Subcutaneous abdominal adipose tissue (tissue), 5 donors: ENCODE data around the gene EFCAB6.

ENCODE experiments used
- H3K27ac ChIP-seq: one replicate; pipeline ENCODE4 v1.7.0; 2013; ENCODE audit warnings: low read depth, mild to moderate bottlenecking, inconsistent platforms, low read length, moderate library complexity
- H3K27me3 ChIP-seq, 5 donors: one replicate each; pipeline ENCODE4 v1.7.0; 2013; ENCODE audit warnings: low read length in 5 of 5, inconsistent platforms in 1 of 5; ENCODE audit not compliant: control insufficient read depth in 5 of 5, insufficient read depth in 4 of 5
- H3K36me3 ChIP-seq, 5 donors: one replicate each; pipeline ENCODE4 v1.7.0; 2013; ENCODE audit warnings: low read length in 5 of 5; ENCODE audit not compliant: control insufficient read depth in 5 of 5, insufficient read depth in 5 of 5
- H3K4me1 ChIP-seq, 5 donors: one replicate each; pipeline ENCODE4 v1.7.0; 2013; ENCODE audit warnings: low read length in 5 of 5, mild to moderate bottlenecking in 3 of 5, moderate library complexity in 1 of 5; ENCODE audit not compliant: control insufficient read depth in 5 of 5, insufficient read depth in 5 of 5
- H3K4me3 ChIP-seq, 5 donors: one replicate each; pipeline ENCODE4 v1.7.0; 2013; ENCODE audit warnings: low read length in 5 of 5, low read depth in 1 of 5
- H3K9ac ChIP-seq, 5 donors: one replicate each; pipeline ENCODE4 v1.7.0; 2013; ENCODE audit warnings: low read length in 5 of 5, mild to moderate bottlenecking in 4 of 5, moderate library complexity in 3 of 5
- H3K9me3 ChIP-seq, 5 donors: one replicate each; pipeline ENCODE4 v1.7.0; 2013; ENCODE audit warnings: low read length in 5 of 5; ENCODE audit not compliant: control insufficient read depth in 5 of 5
- donor health status: healthy.
- donor health status: healthy.
- donor health status: healthy.
- donor health status: healthy.
- donor health status: healthy.

EFCAB6 gene

DNA sequence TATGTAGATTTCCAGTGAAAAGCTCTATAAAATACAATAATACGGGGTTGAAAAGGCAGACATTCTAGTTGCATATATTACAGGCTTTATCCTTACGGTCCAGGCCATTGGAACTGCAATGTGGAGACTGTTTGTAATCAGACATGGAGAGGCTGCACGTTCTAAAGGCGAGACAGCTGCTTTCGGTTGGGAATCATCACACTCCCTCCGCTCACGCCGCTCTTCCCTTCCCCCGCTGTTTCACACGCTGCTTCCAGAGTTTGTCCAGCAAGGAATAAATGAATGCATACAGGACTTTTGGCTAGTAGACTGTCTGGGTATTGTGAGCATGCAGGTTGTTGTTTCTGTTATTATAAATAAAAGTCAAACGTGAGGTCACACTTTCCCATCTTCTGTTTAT is 13.5 kb upstream of the EFCAB6 start:
- Histone ChIP-seq H3K4me1 (peaks cover 10 to 23% (median 19%) of the 10 kb centered on the region in 5 donors), H3K9me3 (no peaks in the 10 kb centered on the region)

DNA sequence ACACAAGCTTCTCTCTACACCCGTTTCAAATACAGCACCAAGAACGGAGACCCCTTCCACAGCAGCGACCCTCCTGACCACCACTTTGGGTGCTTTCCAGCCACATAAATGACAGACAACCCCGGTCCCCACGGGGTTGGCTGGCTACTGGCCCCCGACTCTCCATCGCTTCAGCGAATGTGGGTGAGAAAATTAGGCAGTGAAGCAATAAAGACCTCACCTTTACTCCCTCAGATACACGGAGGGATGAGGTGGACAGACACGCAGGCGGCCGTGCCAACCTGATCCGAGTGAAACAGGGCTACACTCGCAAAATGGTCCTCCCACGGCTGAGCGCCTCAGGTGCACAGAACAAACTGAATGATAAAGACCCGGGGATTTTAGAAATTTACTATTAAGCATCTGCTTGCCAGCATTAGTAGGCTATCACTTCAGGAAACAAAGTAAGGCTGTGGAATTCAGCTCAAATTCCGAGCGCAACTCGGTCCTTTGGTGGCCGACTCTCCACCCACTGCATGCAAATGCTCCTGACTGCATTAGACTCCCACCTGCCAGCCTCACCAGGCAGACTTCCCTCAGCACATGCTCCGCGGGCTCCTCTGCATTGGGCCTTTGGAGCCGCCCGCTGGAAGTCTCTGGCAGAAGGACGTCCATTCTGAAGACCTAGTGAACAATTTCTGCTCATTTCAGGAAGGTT is 12.8 kb upstream of the EFCAB6 start:
- Histone ChIP-seq H3K27ac (no peak overlapping the region), H3K27me3 (peaks cover 19 to 45% (median 42%) of the 10 kb centered on the region in 5 donors), H3K9me3 (no peaks in the 10 kb centered on the region), H3K36me3 (no peaks in the 10 kb centered on the region), H3K9ac (no peak overlapping the region), H3K4me3 (no peak overlapping the region), H3K4me1 (peaks cover 4 to 15% (median 14%) of the 10 kb centered on the region in 5 donors)

More for the DNA sequence above, 13.5 kb upstream of the EFCAB6 start:
- Histone ChIP-seq H3K4me3 (no peak overlapping the region), H3K36me3 (no peaks in the 10 kb centered on the region), H3K27me3 (peaks cover 19 to 42% (median 39%) of the 10 kb centered on the region in 5 donors), H3K9ac (no peak overlapping the region), H3K27ac (no peak overlapping the region)

DNA sequence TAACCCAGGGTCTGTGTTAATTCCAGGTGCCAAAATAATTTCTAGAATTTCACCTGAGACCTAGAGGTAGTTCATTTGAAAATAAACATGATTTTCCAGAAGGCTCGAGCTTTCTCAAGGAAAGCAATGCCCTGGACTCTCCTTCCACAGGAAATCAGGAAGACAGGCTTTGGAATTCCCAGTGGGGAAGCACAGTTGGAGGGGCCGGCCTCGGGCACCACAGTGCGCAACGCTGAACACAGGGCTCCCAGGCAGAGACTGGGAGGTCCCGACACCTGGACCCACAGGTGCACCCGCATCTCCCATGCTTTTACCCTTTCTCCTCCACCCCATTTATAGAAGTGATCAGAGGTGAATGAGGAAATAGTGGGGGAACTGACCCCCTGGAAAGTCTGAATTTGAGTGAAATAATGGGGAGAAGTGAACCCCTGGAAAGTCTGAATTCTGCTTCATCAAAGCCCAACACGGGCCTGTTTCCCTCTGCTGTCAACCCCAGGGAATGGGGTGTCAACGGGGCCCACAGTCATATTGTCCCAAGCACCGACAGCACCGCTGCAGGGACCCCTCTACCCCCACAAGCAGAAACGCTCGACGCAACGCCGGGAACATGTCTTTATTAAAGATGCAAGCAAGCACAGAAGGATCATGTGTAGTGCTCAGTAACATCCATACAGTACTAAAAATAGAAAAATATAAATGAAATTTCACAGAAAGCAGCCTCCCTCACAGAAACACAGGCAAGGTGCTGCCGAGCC is 12.0 kb upstream of the EFCAB6 start:
- Histone ChIP-seq H3K4me3 (no peak overlapping the region), H3K4me1 (peaks cover 0 to 7% (median 6%) of the 10 kb centered on the region in 5 donors), H3K9ac (no peak overlapping the region), H3K9me3 (no peaks in the 10 kb centered on the region), H3K36me3 (no peaks in the 10 kb centered on the region), H3K27me3 (peaks cover 19 to 51% (median 44%) of the 10 kb centered on the region in 5 donors), H3K27ac (no peak overlapping the region)

DNA sequence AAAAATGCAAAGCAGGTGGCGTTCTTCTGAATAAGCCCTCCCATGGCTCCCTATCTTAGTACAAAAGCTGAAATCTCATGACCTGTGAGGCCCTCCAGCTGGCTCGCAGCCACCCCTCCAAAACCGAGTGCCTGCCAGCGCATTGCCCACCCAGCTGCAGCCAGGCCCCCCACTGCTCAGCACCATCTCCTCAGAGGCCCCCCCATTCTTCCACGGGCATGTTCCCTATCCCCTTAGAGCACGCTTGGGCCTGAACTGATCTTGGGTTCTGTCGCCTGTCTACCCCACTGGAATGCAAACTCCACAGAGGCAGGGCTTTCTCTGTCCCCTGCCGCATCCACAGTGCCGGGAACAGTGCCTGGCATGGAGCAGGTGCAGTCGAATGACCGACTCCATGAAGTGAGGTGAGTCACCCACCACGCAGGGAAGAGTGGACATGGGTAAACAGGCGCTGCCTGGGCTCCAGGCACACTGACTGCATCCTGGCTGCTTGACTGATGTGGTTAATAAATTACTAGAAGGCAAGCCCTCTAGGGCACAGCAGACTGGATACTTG is 11.3 kb upstream of the EFCAB6 start:
- Histone ChIP-seq H3K36me3 (no peaks in the 10 kb centered on the region), H3K4me1 (peaks cover 0 to under 1% (median 0%) of the 10 kb centered on the region in 5 donors), H3K9me3 (no peaks in the 10 kb centered on the region), H3K4me3 (no peak overlapping the region), H3K27ac (no peak overlapping the region), H3K27me3 (peaks cover 19 to 51% (median 44%) of the 10 kb centered on the region in 5 donors), H3K9ac (no peak overlapping the region)

DNA sequence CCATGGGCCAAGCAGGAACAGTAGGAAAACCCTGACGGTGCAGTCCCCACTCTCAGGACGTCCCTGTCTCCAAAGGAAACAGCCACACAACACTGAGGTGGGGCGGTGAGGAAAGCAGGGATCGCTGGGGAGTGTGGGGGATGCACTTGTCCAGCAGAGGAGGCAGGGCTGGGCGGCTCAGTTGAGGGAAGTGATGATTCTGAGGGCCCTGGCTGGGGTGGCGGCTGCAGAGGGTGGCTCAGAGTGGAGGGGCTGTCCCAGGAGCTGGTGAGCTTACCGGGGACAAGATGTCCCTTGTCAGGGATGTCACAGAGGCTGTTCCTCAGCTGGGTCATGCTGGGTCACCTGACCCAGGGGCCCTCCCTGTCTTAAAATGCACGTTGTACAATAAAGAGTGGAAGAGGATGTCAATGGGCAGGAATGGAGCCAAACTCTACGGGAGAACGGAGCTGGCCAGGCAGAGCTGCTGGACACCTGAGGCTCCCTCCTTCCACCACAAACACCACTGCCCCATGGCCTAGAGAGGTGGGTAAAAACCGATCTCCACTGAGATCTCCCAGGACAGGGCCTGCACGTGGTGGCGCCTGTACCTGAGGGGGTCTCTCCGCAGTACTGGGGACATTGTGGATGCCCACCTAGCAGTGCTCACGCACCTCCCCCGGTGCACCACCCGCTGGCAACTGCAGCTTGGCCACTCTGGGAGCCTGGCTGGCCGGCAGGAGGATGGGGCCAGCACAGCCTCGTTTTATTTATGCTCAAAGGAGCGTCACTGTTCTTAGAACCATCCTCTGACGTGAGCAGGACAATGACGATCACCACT is 9.7 kb upstream of the EFCAB6 start:
- no peaks in the 10 kb centered on the region for H3K4me1 ChIP-seq
- H3K9ac ChIP-seq, result no peak overlapping the region
- no peak overlapping the region for H3K27ac ChIP-seq
- H3K27me3 ChIP-seq, result peaks cover 19 to 51% (median 44%) of the 10 kb centered on the region in 5 donors
- H3K4me3 ChIP-seq, result no peak overlapping the region
- H3K36me3 ChIP-seq, result no peaks in the 10 kb centered on the region
- no peaks in the 10 kb centered on the region for H3K9me3 ChIP-seq

DNA sequence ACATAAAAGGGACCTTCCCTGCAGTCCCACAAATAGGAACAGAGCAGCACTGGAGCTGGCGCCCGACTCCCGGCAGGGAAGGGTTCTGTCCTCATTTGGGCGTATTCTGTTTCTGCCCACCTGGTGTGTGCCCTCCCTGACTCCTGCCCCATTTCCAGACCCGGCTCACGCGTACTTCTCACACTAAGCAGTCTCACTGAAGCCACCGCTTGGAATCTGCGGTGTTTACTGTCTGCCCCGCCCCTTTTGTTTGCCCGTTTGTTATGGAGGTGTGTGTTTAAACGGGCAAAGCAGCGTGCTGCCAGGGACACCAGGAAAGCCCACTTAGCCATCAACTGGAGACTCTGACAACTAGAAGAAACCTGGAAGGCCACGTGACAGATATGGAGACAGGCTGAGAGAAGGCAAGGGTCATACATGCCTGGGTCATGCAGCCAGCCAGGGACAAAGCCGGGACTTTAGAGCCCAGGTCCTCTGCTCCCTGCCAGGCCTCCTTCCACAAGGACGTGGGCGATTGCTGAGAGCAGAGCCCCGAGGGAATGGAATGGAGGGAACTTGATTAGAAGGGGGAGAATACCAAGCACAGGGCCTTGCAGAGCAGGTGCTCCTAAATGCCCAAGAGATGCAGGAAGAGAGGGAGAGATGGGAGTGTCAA is 8.7 kb upstream of the EFCAB6 start:
- H3K27ac ChIP-seq, result no peak overlapping the region
- no peaks in the 10 kb centered on the region for H3K4me1 ChIP-seq
- H3K36me3 ChIP-seq, result no peaks in the 10 kb centered on the region
- H3K9me3 ChIP-seq, result no peaks in the 10 kb centered on the region
- peaks cover 19 to 51% (median 44%) of the 10 kb centered on the region in 5 donors for H3K27me3 ChIP-seq
- H3K9ac ChIP-seq, result no peak overlapping the region
- H3K4me3 ChIP-seq, result no peak overlapping the region

DNA sequence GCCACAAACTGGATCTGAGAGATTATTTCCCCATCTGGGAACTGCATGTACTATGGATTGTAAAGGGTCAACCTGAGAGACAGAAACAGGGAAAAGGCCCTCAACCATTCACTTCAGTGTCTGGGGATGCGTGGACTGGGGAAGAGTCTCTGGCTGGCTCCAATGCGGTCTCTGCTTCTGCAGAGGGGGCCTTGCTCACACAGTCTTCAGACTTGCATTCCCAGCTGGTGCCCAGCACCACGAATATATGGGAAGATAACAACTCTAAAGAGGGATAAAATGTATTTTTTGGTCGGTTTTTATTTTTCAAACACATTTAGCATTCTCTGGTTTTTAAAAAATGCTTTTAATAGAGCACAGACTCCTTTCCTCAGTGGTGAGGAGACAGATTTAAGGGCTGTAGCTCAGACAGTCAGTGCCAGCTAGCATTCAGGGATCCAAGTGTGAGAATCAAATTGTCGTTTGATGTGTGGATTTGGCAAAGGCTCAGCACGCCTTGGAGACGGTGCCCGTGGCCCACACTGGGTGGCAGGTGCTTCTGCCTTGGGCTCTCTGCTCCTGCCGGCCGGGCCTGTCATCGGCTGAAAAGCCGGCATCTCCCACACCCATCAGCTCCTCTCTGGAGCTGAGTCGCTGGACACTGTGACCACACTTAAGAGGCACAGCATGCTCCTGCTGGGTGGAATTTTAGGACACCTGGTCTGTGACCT is 8.0 kb upstream of the EFCAB6 start:
- H3K4me3 ChIP-seq, result no peak overlapping the region
- no peak overlapping the region for H3K9ac ChIP-seq
- H3K4me1 ChIP-seq, result no peaks in the 10 kb centered on the region
- H3K36me3 ChIP-seq, result no peaks in the 10 kb centered on the region
- no peak overlapping the region for H3K27ac ChIP-seq
- H3K9me3 ChIP-seq, result no peaks in the 10 kb centered on the region
- H3K27me3 ChIP-seq, result peaks cover 19 to 48% (median 41%) of the 10 kb centered on the region in 5 donors

DNA sequence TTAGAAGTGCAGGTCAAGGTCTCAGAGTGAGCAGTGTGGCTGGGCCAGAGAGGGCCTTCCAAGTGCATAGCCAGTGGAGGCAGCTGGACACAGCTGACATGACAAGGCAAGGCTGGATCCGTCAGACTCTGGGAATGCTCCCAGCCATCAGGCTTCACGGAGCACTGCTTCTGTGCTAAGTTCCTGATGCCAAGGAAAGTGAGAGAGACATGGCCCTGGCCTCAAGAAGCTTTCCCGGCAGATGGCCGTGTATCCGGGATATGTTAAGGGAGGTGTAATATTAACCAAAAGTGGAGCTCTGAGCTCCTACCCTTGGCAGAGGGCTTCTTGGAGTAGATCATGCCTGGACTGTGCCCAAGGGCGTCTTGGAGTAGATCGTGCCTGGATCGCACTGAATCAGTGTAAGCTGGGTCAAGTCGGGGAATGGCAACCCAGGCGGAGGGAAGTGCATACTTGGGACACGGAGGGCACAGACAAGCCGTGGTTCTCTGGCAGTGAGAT is 7.4 kb upstream of the EFCAB6 start:
- no peaks in the 10 kb centered on the region for H3K9me3 ChIP-seq
- H3K4me3 ChIP-seq, result no peak overlapping the region
- peaks cover 19 to 42% (median 38%) of the 10 kb centered on the region in 5 donors for H3K27me3 ChIP-seq
- no peak overlapping the region for H3K27ac ChIP-seq
- H3K36me3 ChIP-seq, result no peaks in the 10 kb centered on the region
- no peak overlapping the region for H3K9ac ChIP-seq
- no peaks in the 10 kb centered on the region for H3K4me1 ChIP-seq

DNA sequence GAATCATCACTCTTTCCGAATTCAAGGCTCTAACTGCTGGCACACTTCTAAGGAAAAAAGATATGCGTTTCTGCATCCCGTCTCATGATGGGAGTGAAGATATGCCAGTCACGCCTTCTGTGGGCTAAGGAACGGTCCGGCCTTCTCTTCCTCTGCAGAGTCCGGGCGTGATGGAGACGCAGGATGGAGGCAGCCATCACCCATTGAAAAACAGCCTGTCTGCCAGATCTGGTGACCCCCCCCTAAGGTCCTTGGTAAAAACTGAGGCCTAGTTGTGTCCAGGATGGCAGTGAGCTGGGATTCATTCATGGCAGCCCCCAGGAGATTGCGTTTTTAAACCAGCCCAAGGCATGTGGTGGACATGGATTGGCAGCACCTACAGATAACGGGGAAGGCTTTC is 6.9 kb upstream of the EFCAB6 start:
- no peak overlapping the region for H3K4me3 ChIP-seq
- H3K9ac ChIP-seq, result no peak overlapping the region
- H3K4me1 ChIP-seq, result peaks cover 0 to 4% (median 0%) of the 10 kb centered on the region in 5 donors
- H3K27me3 ChIP-seq, result peaks cover 16 to 37% (median 34%) of the 10 kb centered on the region in 5 donors
- no peaks in the 10 kb centered on the region for H3K9me3 ChIP-seq
- no peaks in the 10 kb centered on the region for H3K36me3 ChIP-seq
- H3K27ac ChIP-seq, result no peak overlapping the region
